ENCODE measurements around the gene SSBP2. TPM values are rescaled to one million over a fixed set of nuclear protein-coding genes. Genes with fewer than 3 reads are reported as not detected.

SSBP2 gene
- total RNA-seq, 2 experiments from 2014 or later, result 14.5 to 14.7 TPM

GRCh38 chr5:81556809-81557208 lies 194.1 kb downstream of the SSBP2 start:
- no peaks in the 10 kb centered on the region for H3K27me3 Mint-ChIP-seq (ENCODE audit: low read depth)

DNA sequence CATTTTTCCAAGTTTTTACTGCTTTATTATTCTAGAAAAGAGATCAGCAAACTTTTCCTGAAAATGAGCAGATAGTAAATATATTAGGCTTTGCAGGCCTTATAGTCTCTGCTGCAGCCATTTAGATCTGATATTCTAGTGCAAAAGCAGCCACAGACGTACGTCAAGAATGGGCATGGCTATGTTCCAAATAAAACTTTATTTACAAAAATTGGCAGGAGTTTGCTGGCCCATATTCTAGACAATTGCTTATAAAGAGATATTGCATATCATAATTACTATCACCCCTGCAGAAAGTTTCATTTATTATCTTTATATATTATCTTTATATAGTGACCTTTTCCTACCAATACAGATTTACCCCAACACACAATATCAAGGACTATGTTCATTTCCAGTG lies 195.0 kb downstream of the SSBP2 start:
- no peak overlapping the region for H3K27ac Mint-ChIP-seq
- H3K4me1 Mint-ChIP-seq (ENCODE audit: low read depth), result peaks cover 34% of the 10 kb centered on the region
- intact Hi-C loops (cut with micrococcal nuclease), result loop anchor here (2.0 kb wide), 1 partner anchor 77 kb away; no protein-coding TSS in a partner anchor
- no peaks in the 10 kb centered on the region for H3K9me3 Mint-ChIP-seq
- no peak for DNase-seq
- no peaks in the 10 kb centered on the region for H3K27me3 Mint-ChIP-seq (ENCODE audit: low read depth)
- H3K4me3 Mint-ChIP-seq, result no peak overlapping the region
- CTCF ChIA-PET, result no interaction called here
- H3K36me3 Mint-ChIP-seq (ENCODE audit: low read depth), result no peaks in the 10 kb centered on the region

More at GRCh38 chr5:81556809-81557208, 194.1 kb downstream of the SSBP2 start:
- peaks cover 34% of the 10 kb centered on the region for H3K4me1 Mint-ChIP-seq (ENCODE audit: low read depth)
- H3K27ac Mint-ChIP-seq, result no peak overlapping the region
- no peak overlapping the region for H3K4me3 Mint-ChIP-seq
- no peak for DNase-seq
- CTCF ChIA-PET, result no interaction called here
- no peaks in the 10 kb centered on the region for H3K9me3 Mint-ChIP-seq
- intact Hi-C loops (cut with micrococcal nuclease), result loop anchor here (2.0 kb wide), 1 partner anchor 76 kb away; no protein-coding TSS in a partner anchor
- H3K36me3 Mint-ChIP-seq (ENCODE audit: low read depth), result no peaks in the 10 kb centered on the region

- CTCF ChIA-PET, result no interaction called here
- no peaks in the 10 kb centered on the region for H3K9me3 Mint-ChIP-seq
- intact Hi-C loops (cut with micrococcal nuclease), result no loop called here
- H3K27me3 Mint-ChIP-seq (ENCODE audit: low read depth), result no peaks in the 10 kb centered on the region
- no peaks in the 10 kb centered on the region for H3K36me3 Mint-ChIP-seq (ENCODE audit: low read depth)
- H3K27ac Mint-ChIP-seq, result no peak overlapping the region
- no peak overlapping the region for H3K4me3 Mint-ChIP-seq
- H3K4me1 Mint-ChIP-seq (ENCODE audit: low read depth), result peaks cover 30% of the 10 kb centered on the region
- no peak for DNase-seq
These were observed 196.2 kb downstream of the SSBP2 start for GRCh38 chr5:81554647-81555046.

- H3K27ac Mint-ChIP-seq, result no peak overlapping the region
- peaks cover 30% of the 10 kb centered on the region for H3K4me1 Mint-ChIP-seq (ENCODE audit: low read depth)
- H3K4me3 Mint-ChIP-seq, result no peak overlapping the region
- no peaks in the 10 kb centered on the region for H3K27me3 Mint-ChIP-seq (ENCODE audit: low read depth)
- CTCF ChIA-PET, result no interaction called here
- intact Hi-C loops (cut with micrococcal nuclease), result no loop called here
- DNase-seq, result no peak
- no peaks in the 10 kb centered on the region for H3K36me3 Mint-ChIP-seq (ENCODE audit: low read depth)
- H3K9me3 Mint-ChIP-seq, result no peaks in the 10 kb centered on the region
These were observed 197.2 kb downstream of the SSBP2 start for GRCh38 chr5:81553567-81554212.

DNA sequence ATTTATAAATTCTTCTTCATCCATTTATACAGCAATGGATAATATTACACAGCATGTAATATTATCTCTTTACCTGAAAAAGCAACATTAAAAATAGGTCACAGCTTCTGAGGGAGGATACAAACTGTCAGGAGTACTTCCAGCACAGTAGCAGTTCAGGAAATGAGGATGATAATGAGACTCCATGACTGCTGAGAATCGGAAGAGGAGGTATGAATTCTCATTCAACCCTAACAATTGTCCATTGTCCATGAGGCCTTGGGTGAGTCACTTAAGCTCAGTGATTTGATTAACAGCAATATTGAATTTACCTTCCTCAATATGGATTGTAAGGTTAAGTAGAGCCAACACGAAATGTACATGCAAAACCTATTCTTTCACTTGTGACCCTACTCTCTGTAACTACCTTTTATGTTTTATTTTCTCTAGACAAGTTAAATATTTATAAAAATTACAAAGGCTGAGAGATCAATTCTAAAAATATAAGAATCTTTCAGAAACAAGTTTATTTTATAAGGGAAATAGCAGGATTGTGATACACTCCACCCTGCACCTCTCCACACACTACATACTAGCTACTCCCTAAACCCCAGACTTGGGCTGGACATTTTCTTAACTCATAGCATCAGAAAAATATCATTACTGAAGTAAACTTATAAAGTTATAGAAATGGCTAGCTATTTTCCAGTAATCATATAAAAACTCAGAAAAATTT lies 197.9 kb downstream of the SSBP2 start:
- DNase-seq, result no peak
- no peaks in the 10 kb centered on the region for H3K9me3 Mint-ChIP-seq
- no peak overlapping the region for H3K4me3 Mint-ChIP-seq
- no peak overlapping the region for H3K27ac Mint-ChIP-seq
- peaks cover 23% of the 10 kb centered on the region for H3K4me1 Mint-ChIP-seq (ENCODE audit: low read depth)
- H3K27me3 Mint-ChIP-seq (ENCODE audit: low read depth), result no peaks in the 10 kb centered on the region
- intact Hi-C loops (cut with micrococcal nuclease), result no loop called here
- CTCF ChIA-PET, result no interaction called here
- H3K36me3 Mint-ChIP-seq (ENCODE audit: low read depth), result peaks cover 2% of the 10 kb centered on the region

GRCh38 chr5:81549123-81549522 lies 201.8 kb downstream of the SSBP2 start:
- H3K36me3 Mint-ChIP-seq (ENCODE audit: low read depth), result peaks cover 2% of the 10 kb centered on the region
- peaks cover 3% of the 10 kb centered on the region for H3K4me1 Mint-ChIP-seq (ENCODE audit: low read depth)
- intact Hi-C loops (cut with micrococcal nuclease), result no loop called here
- H3K4me3 Mint-ChIP-seq, result no peak overlapping the region
- H3K27me3 Mint-ChIP-seq (ENCODE audit: low read depth), result no peaks in the 10 kb centered on the region
- CTCF ChIA-PET, result no interaction called here
- no peak for DNase-seq
- no peaks in the 10 kb centered on the region for H3K9me3 Mint-ChIP-seq
- no peak overlapping the region for H3K27ac Mint-ChIP-seq

DNA sequence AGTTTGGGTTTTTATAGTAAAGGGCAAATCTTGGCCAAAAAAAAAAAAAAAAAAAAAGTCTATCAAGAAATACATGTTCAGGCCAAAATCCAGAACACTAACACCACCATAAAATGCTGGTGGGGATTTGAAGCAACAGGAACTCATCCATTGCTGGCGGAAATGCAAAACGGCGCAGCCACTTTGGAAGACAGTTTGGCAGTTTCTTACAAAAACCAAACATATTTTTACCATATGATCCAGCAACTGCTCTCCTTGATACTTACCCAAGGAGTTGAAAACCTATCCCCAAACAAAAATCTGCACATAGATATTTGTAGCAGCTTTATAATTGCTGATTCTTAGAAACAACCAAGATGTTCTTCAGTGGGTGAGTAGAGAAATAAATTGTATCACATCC lies 203.9 kb downstream of the SSBP2 start:
- no peak overlapping the region for H3K4me3 Mint-ChIP-seq
- H3K27me3 Mint-ChIP-seq (ENCODE audit: low read depth), result no peaks in the 10 kb centered on the region
- H3K9me3 Mint-ChIP-seq, result no peaks in the 10 kb centered on the region
- no peaks in the 10 kb centered on the region for H3K4me1 Mint-ChIP-seq (ENCODE audit: low read depth)
- H3K36me3 Mint-ChIP-seq (ENCODE audit: low read depth), result peaks cover 2% of the 10 kb centered on the region
- no peak for DNase-seq
- H3K27ac Mint-ChIP-seq, result no peak overlapping the region
- CTCF ChIA-PET, result interaction anchor here (0.6 kb wide), 1 partner anchor 431 kb away, joined by 3 read pairs; no protein-coding TSS in a partner anchor
- intact Hi-C loops (cut with micrococcal nuclease), result no loop called here

DNA sequence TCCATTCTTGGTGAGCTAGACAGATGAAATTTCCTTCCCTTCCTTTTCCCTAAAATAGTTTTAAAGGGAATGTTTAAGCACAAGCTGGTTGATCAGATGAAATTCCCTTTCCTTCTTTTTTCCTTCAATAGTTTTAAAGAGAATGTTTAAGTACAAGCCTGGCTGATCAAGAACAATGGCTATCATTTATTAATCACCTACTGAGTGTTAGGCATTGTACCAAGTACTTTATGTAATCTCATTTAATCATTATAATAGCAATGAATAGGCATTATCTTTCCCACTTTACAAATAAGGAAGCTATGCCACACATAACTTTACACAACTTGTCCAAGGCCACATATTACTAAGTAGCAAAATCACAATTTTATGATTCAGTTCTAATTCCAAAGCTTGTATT lies 205.0 kb downstream of the SSBP2 start:
- H3K27me3 Mint-ChIP-seq (ENCODE audit: low read depth), result no peaks in the 10 kb centered on the region
- no peak overlapping the region for H3K4me3 Mint-ChIP-seq
- H3K36me3 Mint-ChIP-seq (ENCODE audit: low read depth), result peaks cover 4% of the 10 kb centered on the region
- no peaks in the 10 kb centered on the region for H3K9me3 Mint-ChIP-seq
- CTCF ChIA-PET, result no interaction called here
- H3K4me1 Mint-ChIP-seq (ENCODE audit: low read depth), result peaks cover 1% of the 10 kb centered on the region
- intact Hi-C loops (cut with micrococcal nuclease), result no loop called here
- DNase-seq, result no peak
- no peak overlapping the region for H3K27ac Mint-ChIP-seq

DNA sequence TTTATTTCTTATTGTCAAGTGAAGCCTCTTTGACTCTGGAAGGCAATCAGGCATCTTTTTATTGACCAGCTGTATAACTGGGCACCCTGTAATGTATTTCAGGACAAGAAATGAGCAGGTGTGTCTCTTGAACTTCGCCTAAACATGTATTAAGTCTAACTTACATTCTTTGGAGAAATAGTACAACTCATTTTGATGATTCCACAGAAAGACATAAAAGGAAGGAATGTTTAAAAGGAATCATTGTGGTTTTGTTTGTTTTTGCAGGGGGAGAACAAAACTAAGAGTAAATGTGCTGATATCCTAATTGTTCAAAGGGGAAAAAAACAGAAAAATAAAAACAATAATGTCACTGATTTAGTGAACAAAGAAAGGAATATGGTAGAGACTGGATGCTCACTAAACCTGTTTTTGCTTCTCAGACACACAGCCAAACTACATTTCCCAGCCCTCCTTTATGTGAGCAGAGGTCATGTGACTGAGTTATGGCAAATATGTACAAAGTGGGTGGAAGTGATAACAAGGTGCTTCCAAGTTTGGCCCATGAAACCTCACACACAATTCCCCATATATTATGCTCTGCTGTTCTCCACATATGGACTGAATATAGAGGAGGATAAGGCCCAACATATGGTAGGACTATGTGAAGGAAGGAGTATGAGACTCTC lies 206.4 kb downstream of the SSBP2 start:
- intact Hi-C loops (cut with micrococcal nuclease), result no loop called here
- H3K36me3 Mint-ChIP-seq (ENCODE audit: low read depth), result peaks cover 4% of the 10 kb centered on the region
- H3K4me1 Mint-ChIP-seq (ENCODE audit: low read depth), result peaks cover 11% of the 10 kb centered on the region
- H3K9me3 Mint-ChIP-seq, result peaks cover 5% of the 10 kb centered on the region
- CTCF ChIA-PET, result no interaction called here
- no peak for DNase-seq
- no peak overlapping the region for H3K4me3 Mint-ChIP-seq
- H3K27me3 Mint-ChIP-seq (ENCODE audit: low read depth), result no peaks in the 10 kb centered on the region
- H3K27ac Mint-ChIP-seq, result no peak overlapping the region

- Mint-ChIP-seq H3K4me3 (no peak overlapping the region), H3K4me1 (ENCODE audit: low read depth) (peaks cover 30% of the 10 kb centered on the region), H3K27ac (no peak overlapping the region), H3K27me3 (ENCODE audit: low read depth) (no peaks in the 10 kb centered on the region), H3K36me3 (ENCODE audit: low read depth) (peaks cover 2% of the 10 kb centered on the region), H3K9me3 (peaks cover 5% of the 10 kb centered on the region)
- intact Hi-C loops (cut with micrococcal nuclease), result no loop called here
- no peak for DNase-seq
- CTCF ChIA-PET, result no interaction called here
These were observed 208.7 kb downstream of the SSBP2 start for GRCh38 chr5:81542242-81542641.

GRCh38 chr5:81537905-81538547 lies 212.9 kb downstream of the SSBP2 start:
- Mint-ChIP-seq H3K27me3 (ENCODE audit: low read depth) (no peaks in the 10 kb centered on the region), H3K4me1 (ENCODE audit: low read depth) (peaks cover 56% of the 10 kb centered on the region), H3K36me3 (ENCODE audit: low read depth) (peaks cover 2% of the 10 kb centered on the region), H3K9me3 (peaks cover 5% of the 10 kb centered on the region), H3K4me3 (peak overlapping the region; percentile 7), H3K27ac (peak overlapping the region; percentile 71)
- no peak for DNase-seq
- intact Hi-C loops (cut with micrococcal nuclease), result loop anchor here (1.0 to 10.0 kb wide), 7 partner anchors 94 to 739 kb away; partner anchors contain the start of genes ATG10, RPS23 and SSBP2
- CTCF ChIA-PET, result interaction anchor here (0.8 to 1.5 kb wide), 4 partner anchors 26 to 432 kb away, joined by 3 to 5 read pairs (median 3); no protein-coding TSS in a partner anchor

DNA sequence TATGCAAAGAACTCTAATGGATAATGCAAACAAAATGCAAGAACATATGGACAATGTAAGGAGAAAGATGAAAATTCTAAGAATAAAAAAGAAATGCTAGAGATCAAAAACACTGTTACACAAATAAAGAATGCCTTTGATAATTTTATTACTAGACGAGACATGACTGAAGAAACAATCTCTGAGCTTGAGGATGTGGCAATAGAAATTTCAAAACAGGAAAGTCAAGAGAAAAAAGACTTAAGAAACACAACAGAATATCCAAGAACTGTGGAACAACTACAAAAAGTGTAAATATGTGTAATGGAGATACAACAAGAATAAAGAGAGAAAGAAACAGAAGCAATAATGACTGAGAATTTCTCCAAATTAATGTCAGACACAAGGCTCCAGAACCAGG lies 216.5 kb downstream of the SSBP2 start:
- Mint-ChIP-seq H3K27ac (no peak overlapping the region), H3K36me3 (ENCODE audit: low read depth) (no peaks in the 10 kb centered on the region), H3K27me3 (ENCODE audit: low read depth) (no peaks in the 10 kb centered on the region), H3K9me3 (no peaks in the 10 kb centered on the region), H3K4me3 (no peak overlapping the region), H3K4me1 (ENCODE audit: low read depth) (peaks cover 52% of the 10 kb centered on the region)
- no peak for DNase-seq
- intact Hi-C loops (cut with micrococcal nuclease), result loop anchor here (10.0 kb wide), 1 partner anchor 440 kb away; the partner anchor contains the start of gene ATG10
- CTCF ChIA-PET, result no interaction called here
